ENCODE measurements around the gene KIAA2012. TPM values are rescaled to one million over a fixed set of nuclear protein-coding genes. Genes with fewer than 3 reads are reported as not detected.
A peak's percentile ranks its signal among the peaks of the same experiment; 100 is the strongest.

The KIAA2012 gene
- total RNA-seq, 1 donor from 2014 or later = not detected

- Mint-ChIP-seq H3K27me3 (peaks cover 9% of the 10 kb centered on the region), H3K4me1 (ENCODE audit: low read depth) (peaks cover 9% of the 10 kb centered on the region), H3K27ac (no peak overlapping the region), H3K9me3 (ENCODE audit: low read depth) (peaks cover 14% of the 10 kb centered on the region), H3K36me3 (ENCODE audit: insufficient read depth) (peaks cover 1% of the 10 kb centered on the region), H3K4me3 (ENCODE audit: low read depth) (no peak overlapping the region)
- no peak for DNase-seq (ENCODE audit: low spot score, unreplicated experiment)
- TF ChIP-seq CTCF (IDR thresholded peaks at IDR 0.05; ENCODE audit: unreplicated experiment) = no peak
Observed at GRCh38 chr2:202118168-202118567, 45.1 kb downstream of the KIAA2012 start.

GRCh38 chr2:202120828-202121227 lies 47.8 kb downstream of the KIAA2012 start:
- DNase-seq (ENCODE audit: low spot score, unreplicated experiment) = no peak
- Mint-ChIP-seq H3K4me1 (ENCODE audit: low read depth) (peaks cover 6% of the 10 kb centered on the region), H3K4me3 (ENCODE audit: low read depth) (no peak overlapping the region), H3K27ac (no peak overlapping the region), H3K27me3 (peaks cover 5% of the 10 kb centered on the region), H3K36me3 (ENCODE audit: insufficient read depth) (peaks cover 1% of the 10 kb centered on the region), H3K9me3 (ENCODE audit: low read depth) (peaks cover 14% of the 10 kb centered on the region)
- no peak for TF ChIP-seq CTCF (IDR thresholded peaks at IDR 0.05; ENCODE audit: unreplicated experiment)

GRCh38 chr2:202121532-202122162 lies 48.6 kb downstream of the KIAA2012 start:
- Mint-ChIP-seq H3K36me3 (ENCODE audit: insufficient read depth) (peaks cover 1% of the 10 kb centered on the region), H3K9me3 (ENCODE audit: low read depth) (peaks cover 14% of the 10 kb centered on the region), H3K27ac (peak overlapping the region; percentile 87), H3K27me3 (peaks cover 5% of the 10 kb centered on the region), H3K4me1 (ENCODE audit: low read depth) (peaks cover 6% of the 10 kb centered on the region), H3K4me3 (ENCODE audit: low read depth) (no peak overlapping the region)
- no peak for TF ChIP-seq CTCF (IDR thresholded peaks at IDR 0.05; ENCODE audit: unreplicated experiment)
- DNase-seq (ENCODE audit: low spot score, unreplicated experiment) = no peak

- peaks cover 1% of the 10 kb centered on the region for H3K36me3 Mint-ChIP-seq (ENCODE audit: insufficient read depth)
- TF ChIP-seq CTCF (IDR thresholded peaks at IDR 0.05; ENCODE audit: unreplicated experiment) = no peak
- no peak overlapping the region for H3K4me3 Mint-ChIP-seq (ENCODE audit: low read depth)
- H3K27me3 Mint-ChIP-seq = peaks cover 5% of the 10 kb centered on the region
- H3K27ac Mint-ChIP-seq = no peak overlapping the region
- H3K9me3 Mint-ChIP-seq (ENCODE audit: low read depth) = peaks cover 14% of the 10 kb centered on the region
- DNase-seq (ENCODE audit: low spot score, unreplicated experiment) = no peak
- peaks cover 6% of the 10 kb centered on the region for H3K4me1 Mint-ChIP-seq (ENCODE audit: low read depth)
Observed at GRCh38 chr2:202122163-202122540, 49.1 kb downstream of the KIAA2012 start.

- DNase-seq (ENCODE audit: low spot score, unreplicated experiment) = no peak
Observed at GRCh38 chr2:202122980-202123720, 50.1 kb downstream of the KIAA2012 start.

More at GRCh38 chr2:202122980-202123720, 50.1 kb downstream of the KIAA2012 start:
- Mint-ChIP-seq H3K4me1 (ENCODE audit: low read depth) (peaks cover 12% of the 10 kb centered on the region), H3K9me3 (ENCODE audit: low read depth) (peaks cover 13% of the 10 kb centered on the region), H3K4me3 (ENCODE audit: low read depth) (no peak overlapping the region), H3K27me3 (peaks cover 5% of the 10 kb centered on the region), H3K27ac (peak overlapping the region; percentile 7), H3K36me3 (ENCODE audit: insufficient read depth) (peaks cover 1% of the 10 kb centered on the region)
- TF ChIP-seq CTCF (IDR thresholded peaks at IDR 0.05; ENCODE audit: unreplicated experiment) = no peak
